NB4 (cell line): ENCODE measurements around the gene TNXB.
A peak's percentile ranks its signal among the peaks of the same experiment; 100 is the strongest.
"Not testable (repeated sequence)": the region's sequence is repeated elsewhere in the genome, so short reads cannot be mapped to it uniquely, and the experiment has no call there.

Experiments used
- DNase-seq: peaks from one replicate; pipeline ENCODE4 v3.0.0; 2010; ENCODE audit warnings: low read depth
- H3K4me3 ChIP-seq: one replicate; pipeline ENCODE4 v1.5.1; 2011; ENCODE audit warnings: mild to moderate bottlenecking, low read depth, low read length, moderate library complexity
- CTCF ChIP-seq: IDR thresholded peaks from one replicate; pipeline ENCODE4 v1.5.1; 2012; ENCODE audit warnings: low read depth, low read length
- MAX ChIP-seq: IDR thresholded peaks from 2 replicates; pipeline ENCODE4 v1.6.1; 2011; ENCODE audit warnings: low read depth, low read length
- MYC ChIP-seq: IDR thresholded peaks from 2 replicates; pipeline ENCODE4 v1.6.1; 2011; ENCODE audit warnings: low read depth, low read length
- POLR2A ChIP-seq: IDR thresholded peaks from 2 replicates; pipeline ENCODE4 v1.6.1; 2011; ENCODE audit warnings: mild to moderate bottlenecking; ENCODE audit not compliant: insufficient read length; ENCODE audit errors: extremely low read depth

Gene TNXB

GRCh38 chr6:32047855-32048766 is 61.0 kb downstream of the TNXB start:
- TF ChIP-seq MYC (no peak), CTCF (peak; percentile 85)
- peak; percentile 57 for DNase-seq
- H3K4me3 ChIP-seq, result no peak overlapping the region

DNA sequence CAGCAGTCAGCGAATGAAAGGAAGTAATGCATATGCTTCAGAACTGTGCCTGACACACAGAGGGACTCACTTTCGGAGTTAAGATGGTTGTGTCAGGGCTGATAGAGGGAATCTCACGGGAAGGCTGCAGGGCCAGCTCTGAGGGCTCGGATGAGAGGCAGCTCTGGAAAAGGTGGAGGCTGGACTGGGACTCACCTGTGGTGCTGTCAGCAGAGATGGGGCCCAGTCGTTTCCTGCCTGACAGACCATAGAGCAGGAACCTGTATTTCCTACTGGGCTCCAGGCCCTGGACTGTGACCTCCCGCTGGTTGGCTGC is 61.6 kb downstream of the TNXB start:
- TF ChIP-seq POLR2A, result no peak
- no peak for TF ChIP-seq MAX
- TF ChIP-seq MYC, result no peak
- no peak for TF ChIP-seq CTCF
- no peak for DNase-seq

GRCh38 chr6:32047084-32047478 is 62.1 kb downstream of the TNXB start:
- H3K4me3 ChIP-seq, result no peak overlapping the region
- no peak for TF ChIP-seq MAX

More for the DNA sequence above, 61.6 kb downstream of the TNXB start:
- H3K4me3 ChIP-seq, result no peak overlapping the region

DNA sequence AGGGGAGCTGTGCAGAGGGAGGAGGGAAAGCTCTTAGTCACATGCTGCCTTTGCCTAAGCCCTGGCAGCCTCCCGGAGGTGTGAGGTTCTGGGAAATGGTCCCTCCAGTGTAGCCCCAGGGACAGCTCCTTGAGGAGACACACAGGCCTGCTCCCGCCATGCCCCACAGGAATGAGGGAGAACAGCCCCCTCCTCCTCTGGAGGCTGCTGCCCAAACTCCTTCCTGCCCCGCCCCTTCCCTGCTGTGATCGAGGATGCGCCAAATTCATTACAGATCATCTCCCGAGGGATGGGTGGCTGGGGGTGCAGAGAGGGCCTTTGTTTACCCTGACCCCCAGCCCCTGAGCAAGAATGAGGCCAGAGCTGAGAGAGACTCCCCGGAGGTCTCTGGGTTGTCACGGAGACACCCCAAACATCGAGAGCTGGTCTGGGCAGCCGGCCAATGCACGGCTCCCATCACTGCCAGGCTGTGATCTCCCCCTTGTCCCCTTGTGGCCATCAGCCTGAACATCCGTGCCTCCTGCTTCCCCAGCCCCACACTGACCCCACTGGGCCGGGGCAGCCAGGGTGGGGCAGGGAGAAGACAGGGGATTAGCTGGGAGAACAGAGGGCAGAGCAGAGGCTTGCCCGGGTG is 62.6 kb downstream of the TNXB start:
- TF ChIP-seq MYC, result no peak
- TF ChIP-seq POLR2A, result no peak
- TF ChIP-seq CTCF, result no peak
- no peak for TF ChIP-seq MAX
- H3K4me3 ChIP-seq, result no peak overlapping the region
- no peak for DNase-seq

More at GRCh38 chr6:32047084-32047478, 62.1 kb downstream of the TNXB start:
- DNase-seq, result no peak

- no peak for DNase-seq
- no peak for TF ChIP-seq POLR2A
- no peak for TF ChIP-seq MYC
- H3K4me3 ChIP-seq, result no peak overlapping the region
Observed at GRCh38 chr6:32045811-32046449, 63.2 kb downstream of the TNXB start.

DNA sequence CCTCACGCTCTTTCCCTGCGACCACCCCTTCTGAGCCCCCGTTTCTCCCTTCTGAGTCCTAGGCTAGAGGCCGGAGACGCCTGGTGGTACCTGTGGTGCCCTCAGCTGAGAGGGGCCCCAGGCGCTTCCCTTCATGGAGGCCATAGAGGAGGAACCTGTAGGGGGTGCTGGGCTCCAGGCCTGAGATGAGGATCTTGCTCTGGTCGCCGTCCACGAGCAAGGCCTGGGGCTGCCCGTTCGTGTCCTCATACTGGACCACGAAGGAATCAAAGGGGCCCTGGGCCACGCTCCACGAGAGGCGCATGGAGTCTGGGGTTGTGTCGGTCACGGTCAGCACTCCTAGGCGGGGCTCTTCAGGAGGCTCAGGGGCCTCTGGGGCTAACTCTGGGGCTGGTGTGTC is 64.2 kb downstream of the TNXB start:
- not testable (repeated sequence) for DNase-seq, H3K4me3 ChIP-seq

- not testable (repeated sequence) for DNase-seq, H3K4me3 ChIP-seq
Observed at GRCh38 chr6:32043589-32044380, 65.4 kb downstream of the TNXB start.

GRCh38 chr6:32042276-32042675 is 66.9 kb downstream of the TNXB start:
- not testable (repeated sequence) for H3K4me3 ChIP-seq, DNase-seq

DNA sequence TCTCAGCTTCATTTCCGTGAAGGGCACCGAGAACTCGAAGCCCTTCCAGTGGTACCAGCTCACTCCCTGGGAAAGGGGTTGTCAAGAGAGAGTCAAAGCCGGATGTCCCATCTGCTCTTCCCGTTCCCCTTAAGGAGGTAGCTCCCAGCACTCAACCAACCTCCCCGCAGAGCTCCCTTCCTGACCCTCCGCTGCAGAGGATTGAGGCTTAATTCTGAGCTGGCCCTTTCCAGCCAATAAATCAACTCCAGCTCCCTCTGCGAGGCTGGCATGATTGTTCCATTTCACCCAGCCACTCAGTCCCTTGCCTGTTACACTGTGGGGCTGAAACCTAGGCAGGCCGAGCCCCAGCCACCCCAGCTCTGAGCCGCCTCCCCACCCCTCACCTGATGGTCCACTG is 67.8 kb downstream of the TNXB start:
- not testable (repeated sequence) for DNase-seq, H3K4me3 ChIP-seq

DNA sequence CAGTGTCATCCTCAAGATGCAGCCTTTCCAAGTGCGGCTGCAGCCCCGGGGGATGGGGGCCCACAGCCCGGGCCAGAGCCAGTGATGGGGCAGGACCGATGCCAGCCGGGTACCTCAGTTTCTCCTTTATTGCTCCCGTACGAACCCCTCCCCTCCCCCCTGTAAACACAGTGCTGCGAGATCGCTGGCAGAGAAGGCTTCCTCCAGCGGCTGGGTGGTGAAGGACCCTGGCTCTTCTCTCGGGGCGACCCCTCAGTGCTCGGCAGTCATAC is 68.2 kb downstream of the TNXB start:
- H3K4me3 ChIP-seq, DNase-seq: not testable (repeated sequence)

DNA sequence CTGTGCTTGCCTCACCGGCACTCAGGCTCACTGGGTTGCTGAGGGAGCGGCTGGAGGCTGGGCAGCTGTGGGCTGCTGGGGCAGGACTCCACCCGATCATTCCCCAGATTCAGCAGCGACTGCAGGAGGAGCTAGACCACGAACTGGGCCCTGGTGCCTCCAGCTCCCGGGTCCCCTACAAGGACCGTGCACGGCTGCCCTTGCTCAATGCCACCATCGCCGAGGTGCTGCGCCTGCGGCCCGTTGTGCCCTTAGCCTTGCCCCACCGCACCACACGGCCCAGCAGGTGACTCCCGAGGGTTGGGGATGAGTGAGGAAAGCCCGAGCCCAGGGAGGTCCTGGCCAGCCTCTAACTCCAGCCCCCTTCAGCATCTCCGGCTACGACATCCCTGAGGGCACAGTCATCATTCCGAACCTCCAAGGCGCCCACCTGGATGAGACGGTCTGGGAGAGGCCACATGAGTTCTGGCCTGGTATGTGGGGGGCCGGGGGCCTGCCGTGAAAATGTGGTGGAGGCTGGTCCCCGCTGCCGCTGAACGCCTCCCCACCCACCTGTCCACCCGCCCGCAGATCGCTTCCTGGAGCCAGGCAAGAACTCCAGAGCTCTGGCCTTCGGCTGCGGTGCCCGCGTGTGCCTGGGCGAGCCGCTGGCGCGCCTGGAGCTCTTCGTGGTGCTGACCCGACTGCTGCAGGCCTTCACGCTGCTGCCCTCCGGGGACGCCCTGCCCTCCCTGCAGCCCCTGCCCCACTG is 68.7 kb downstream of the TNXB start:
- DNase-seq, H3K4me3 ChIP-seq: not testable (repeated sequence)
